Ishikawa (cell line): Measurements from ENCODE around the gene GSE1.

Experiments
- CEBPB ChIP-seq: IDR thresholded peaks from 2 replicates; pipeline ENCODE4 v1.6.1; 2012
- CREB1 ChIP-seq: IDR thresholded peaks from 2 replicates; pipeline ENCODE4 v1.6.1; 2012; ENCODE audit warnings: low read depth
- EGR1 ChIP-seq: IDR thresholded peaks from 2 replicates; pipeline ENCODE4 v1.6.1; 2012
- EP300 ChIP-seq: IDR thresholded peaks from 2 replicates; pipeline ENCODE4 v1.6.1; 2012; ENCODE audit warnings: borderline replicate concordance
- FOXM1 ChIP-seq: IDR thresholded peaks from 2 replicates; pipeline ENCODE4 v1.6.1; 2012; ENCODE audit warnings: low read depth, borderline replicate concordance
- NFIC ChIP-seq: IDR thresholded peaks from 2 replicates; pipeline ENCODE4 v1.6.1; 2012
- RAD21 ChIP-seq: IDR thresholded peaks from 2 replicates; pipeline ENCODE4 v1.6.1; 2012; ENCODE audit warnings: low read depth
- REST ChIP-seq: IDR thresholded peaks from 2 replicates; pipeline ENCODE4 v1.6.1; 2012; ENCODE audit warnings: low read depth, mild to moderate bottlenecking
- TAF1 ChIP-seq: IDR thresholded peaks from 2 replicates; pipeline ENCODE4 v1.6.1; 2012; ENCODE audit warnings: low read depth, mild to moderate bottlenecking
- TCF12 ChIP-seq: IDR thresholded peaks from 2 replicates; pipeline ENCODE4 v1.6.1; 2012; ENCODE audit warnings: low read depth
- TEAD4 ChIP-seq: IDR thresholded peaks from 2 replicates; pipeline ENCODE4 v1.6.1; 2012
- USF1 ChIP-seq: IDR thresholded peaks from 2 replicates; pipeline ENCODE4 v1.6.1; 2012
- YY1 ChIP-seq: IDR thresholded peaks from 2 replicates; pipeline ENCODE4 v1.6.1; 2012; ENCODE audit warnings: low read depth
- ZBTB7A ChIP-seq: IDR thresholded peaks from 2 replicates; pipeline ENCODE4 v1.6.1; 2012; ENCODE audit warnings: low read depth
- TF ChIP-seq, protein P1 (sequence below): IDR thresholded peaks from 2 replicates; pipeline ENCODE4 v1.6.1; 2012

Gene GSE1

GRCh38 chr16:85642762-85643358, 29.7 kb downstream of the GSE1 start:
- TF ChIP-seq REST (no peak), EGR1 (no peak), CREB1 (no peak), TCF12 (no peak), TAF1 (no peak), NFIC (no peak), CEBPB (no peak), USF1 (no peak), EP300 (no peak), RAD21 (no peak), TEAD4 (no peak)
- TF ChIP-seq, protein P1, sequence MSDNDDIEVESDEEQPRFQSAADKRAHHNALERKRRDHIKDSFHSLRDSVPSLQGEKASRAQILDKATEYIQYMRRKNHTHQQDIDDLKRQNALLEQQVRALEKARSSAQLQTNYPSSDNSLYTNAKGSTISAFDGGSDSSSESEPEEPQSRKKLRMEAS = no peak

- TF ChIP-seq TCF12 (no peak), CEBPB (no peak), REST (no peak), EP300 (no peak), TEAD4 (no peak), FOXM1 (no peak), RAD21 (no peak), YY1 (no peak), CREB1 (no peak), ZBTB7A (no peak), TAF1 (no peak)
These were observed 30.5 kb downstream of the GSE1 start for GRCh38 chr16:85643631-85644030.

GRCh38 chr16:85644093-85644712, 31.1 kb downstream of the GSE1 start:
- no peak for TF ChIP-seq YY1
- TF ChIP-seq TEAD4 = no peak
- TF ChIP-seq EGR1 = no peak
- TF ChIP-seq TCF12 = no peak
- no peak for TF ChIP-seq REST
- no peak for TF ChIP-seq NFIC
- no peak for TF ChIP-seq RAD21
- TF ChIP-seq ZBTB7A = no peak; the same call in 1 of the 2 replicates
- no peak for TF ChIP-seq TAF1
- no peak for TF ChIP-seq CREB1

- peak; percentile 42; the same call in 1 of the 2 replicates for TF ChIP-seq EP300
- TF ChIP-seq RAD21 = no peak
- TF ChIP-seq TCF12 = 0 out of 2 replicates have a peak, but pooled peaks have one; percentile 26
These were observed 32.0 kb downstream of the GSE1 start for GRCh38 chr16:85645021-85645589.

GRCh38 chr16:85646358-85646907, 33.3 kb downstream of the GSE1 start:
- TF ChIP-seq TEAD4 (no peak), FOXM1 (no peak), REST (no peak)
